ENCODE results near the gene CHP1. TPM values are rescaled to one million over a fixed set of nuclear protein-coding genes. Genes with fewer than 3 reads are reported as not detected.
"Not testable (repeated sequence)": the region's sequence is repeated elsewhere in the genome, so short reads cannot be mapped to it uniquely, and the experiment has no call there.

The CHP1 gene
- total RNA-seq, 1 experiment from 2014 or later = 76.5 TPM

GRCh38 chr15:41231422-41232226 lies 556 bp downstream of the CHP1 start (continued):
- peak; percentile 28; the same call in 1 of the 2 replicates for TF ChIP-seq HMGXB4 (CRISPR knock-in tag; IDR thresholded peaks at IDR 0.05)
- TF ChIP-seq ZNF532 (CRISPR knock-in tag; IDR thresholded peaks at IDR 0.05; ENCODE audit: borderline replicate concordance) = no peak
- no peak for TF ChIP-seq ATF1 (CRISPR knock-in tag; IDR thresholded peaks at IDR 0.05)
- no peak for TF ChIP-seq ZSCAN18 (CRISPR knock-in tag; IDR thresholded peaks at IDR 0.05)
- no peak for TF ChIP-seq SOX15 (CRISPR knock-in tag; IDR thresholded peaks at IDR 0.05)
- no peak for TF ChIP-seq STAT6 (CRISPR knock-in tag; conservative IDR thresholded peaks at IDR 0.05; ENCODE audit: low read depth)
- TF ChIP-seq ESRRA (CRISPR knock-in tag; IDR thresholded peaks at IDR 0.05; ENCODE audit: borderline replicate concordance) = no peak
- 0 out of 2 replicates have a peak, but pooled peaks have one; percentile 38 for TF ChIP-seq ELF4 (CRISPR knock-in tag; IDR thresholded peaks at IDR 0.05; ENCODE audit: low read depth)

GRCh38 chr15:41233367-41233771 lies 2.3 kb downstream of the CHP1 start:
- no peaks in the 10 kb centered on the region for H3K36me3 Mint-ChIP-seq
- CTCF ChIA-PET = interaction anchor here (0.7 kb wide), 1 partner anchor 141 kb away, joined by 4 read pairs; no protein-coding TSS in a partner anchor
- H3K27me3 Mint-ChIP-seq (ENCODE audit: low read depth) = peaks cover 21% of the 10 kb centered on the region
- peaks cover 12% of the 10 kb centered on the region for H3K4me1 Mint-ChIP-seq
- TF ChIP-seq ZNF671 (CRISPR knock-in tag; IDR thresholded peaks at IDR 0.05) = no peak
- TF ChIP-seq USF2 (CRISPR knock-in tag; IDR thresholded peaks at IDR 0.05) = no peak
- TF ChIP-seq SP1 (CRISPR knock-in tag; conservative IDR thresholded peaks at IDR 0.05) = no peak
- no peak for TF ChIP-seq ZNF425 (CRISPR knock-in tag; conservative IDR thresholded peaks at IDR 0.05)
- DNase-seq (ENCODE audit: low spot score) = no peak
- no peak overlapping the region for H3K4me3 Mint-ChIP-seq
- H3K9me3 Mint-ChIP-seq = no peaks in the 10 kb centered on the region
- peak overlapping the region; percentile 37; the same call in 1 of the 2 replicates for H3K27ac Mint-ChIP-seq
- POLR2A ChIA-PET = no interaction called here
- ATAC-seq = no peak

GRCh38 chr15:41235228-41235627 lies 4.2 kb downstream of the CHP1 start:
- peaks cover 12% of the 10 kb centered on the region for H3K4me1 Mint-ChIP-seq
- H3K9me3 Mint-ChIP-seq; H3K4me3 Mint-ChIP-seq; H3K27me3 Mint-ChIP-seq (ENCODE audit: low read depth); POLR2A ChIA-PET; ATAC-seq; H3K36me3 Mint-ChIP-seq; DNase-seq (ENCODE audit: low spot score); CTCF ChIA-PET; H3K27ac Mint-ChIP-seq: not testable (repeated sequence)
